HepG2 (cell line): ENCODE data around the gene NOL12. TPM values are rescaled to one million over a fixed set of nuclear protein-coding genes. Genes with fewer than 3 reads are reported as not detected.

Source experiments
- DNMT1 ChIP-seq: sonication (generic); formaldehyde crosslinking; IDR thresholded peaks from 2 replicates; pipeline ENCODE4 v1.5.1; 2020; ENCODE audit warnings: mild to moderate bottlenecking, missing genetic modification reagents
- FOXP1 ChIP-seq, 2 experiments: fragments of 450-650 bp in 1 of 2; IDR thresholded peaks; 2 replicates each; pipeline ENCODE4 v1.6.1; 2017 to 2018; ENCODE audit warnings: antibody characterized with exemption in 1 of 2
- ISX ChIP-seq: sonication (generic); formaldehyde crosslinking; conservative IDR thresholded peaks from 2 replicates; pipeline ENCODE4 v1.5.0; 2020; ENCODE audit warnings: missing genetic modification reagents
- KLF11 ChIP-seq: IDR thresholded peaks from 2 replicates; pipeline ENCODE4 v1.6.1; 2016; ENCODE audit warnings: missing compliant biosample characterization
- KLF12 ChIP-seq: sonication (generic); formaldehyde crosslinking; IDR thresholded peaks from 2 replicates; pipeline ENCODE4 v1.4.0; 2020; ENCODE audit warnings: missing genetic modification reagents, borderline replicate concordance
- MATR3 ChIP-seq: sonication (generic); formaldehyde crosslinking; IDR thresholded peaks from 2 replicates; pipeline ENCODE4 v1.4.0; 2020; ENCODE audit warnings: missing genetic modification reagents
- MEF2D ChIP-seq: sonication (generic); formaldehyde crosslinking; IDR thresholded peaks from 2 replicates; pipeline ENCODE4 v1.5.1; 2020; ENCODE audit warnings: mild to moderate bottlenecking, missing genetic modification reagents
- PATZ1 ChIP-seq: sonication (generic); formaldehyde crosslinking; IDR thresholded peaks from 2 replicates; pipeline ENCODE4 v1.4.0; 2020; ENCODE audit warnings: missing genetic modification reagents
- RAD21 ChIP-seq: fragments of 450-650 bp; formaldehyde crosslinking; IDR thresholded peaks from 2 replicates; pipeline ENCODE4 v1.5.0; 2020; ENCODE audit warnings: mild to moderate bottlenecking
- RXRA ChIP-seq: sonication (generic); formaldehyde crosslinking; IDR thresholded peaks from 2 replicates; pipeline ENCODE4 v1.5.1; 2020; ENCODE audit warnings: missing genetic modification reagents
- SP1 ChIP-seq, 2 experiments: fragments of 450-650 bp in 1 of 2; sonication (generic) in 1 of 2; formaldehyde crosslinking in 1 of 2; IDR thresholded peaks; 2 replicates each; pipeline versions ENCODE4 v1.4.0 to v1.6.1; 2016 to 2020; ENCODE audit warnings: missing genetic modification reagents in 1 of 2
- THRA ChIP-seq: sonication (generic); formaldehyde crosslinking; IDR thresholded peaks from 2 replicates; pipeline ENCODE4 v1.4.0; 2020; ENCODE audit warnings: missing genetic modification reagents, borderline replicate concordance
- YEATS4 ChIP-seq: sonication (generic); formaldehyde crosslinking; IDR thresholded peaks from 2 replicates; pipeline ENCODE4 v1.4.0; 2020; ENCODE audit warnings: missing genetic modification reagents, borderline replicate concordance
- ZGPAT ChIP-seq: IDR thresholded peaks from 2 replicates; pipeline ENCODE4 v1.6.1; 2016; ENCODE audit warnings: mild to moderate bottlenecking
- ZNF263 ChIP-seq: sonication (generic); formaldehyde crosslinking; IDR thresholded peaks from 2 replicates; pipeline ENCODE4 v1.4.0; 2020; ENCODE audit warnings: missing genetic modification reagents
- ZNF296 ChIP-seq: sonication (generic); formaldehyde crosslinking; conservative IDR thresholded peaks from 2 replicates; pipeline ENCODE4 v1.5.0; 2020; ENCODE audit warnings: mild to moderate bottlenecking, missing genetic modification reagents
- ZNF737 ChIP-seq: sonication (generic); formaldehyde crosslinking; IDR thresholded peaks from 2 replicates; pipeline ENCODE4 v1.5.0; 2020; ENCODE audit warnings: missing genetic modification reagents, mild to moderate bottlenecking, borderline replicate concordance
- ZNF772 ChIP-seq: sonication (generic); formaldehyde crosslinking; IDR thresholded peaks from 2 replicates; pipeline ENCODE4 v1.5.0; 2020; ENCODE audit warnings: mild to moderate bottlenecking, missing genetic modification reagents
- ZNF776 ChIP-seq: sonication (generic); formaldehyde crosslinking; IDR thresholded peaks from 2 replicates; pipeline ENCODE4 v1.4.0; 2020; ENCODE audit warnings: mild to moderate bottlenecking, missing genetic modification reagents
- polyA plus RNA-seq, 8 experiments: library from polyadenylated mRNA; depleted of rRNA in 3 of 8; stranded (reverse) in 7 of 8; unstranded in 1 of 8; fragments of >200 nt; fragmentation: Illumina TruSeq in 4 of 8; extraction: Trizol in 4 of 8; gene quantifications; 2 replicates each; pipeline versions ENCODE4 v1.2.1 to v1.2.3, GENCODE V29; 2011 to 2016; ENCODE audit warnings: low read depth in 4 of 8, missing spikeins in 1 of 8, mixed read lengths in 1 of 8; ENCODE audit not compliant: insufficient read depth in 1 of 8
- total RNA-seq, 5 experiments: library from RNA; depleted of rRNA; stranded (reverse); fragments of >200 nt; fragmentation: Illumina TruSeq; extraction: Trizol; gene quantifications; 2 replicates each; pipeline ENCODE4 v1.2.3, GENCODE V29; 2016; ENCODE audit warnings: low read depth in 1 of 5
- TF ChIP-seq, protein P1 (sequence below): sonication (generic); formaldehyde crosslinking; IDR thresholded peaks from 2 replicates; pipeline ENCODE4 v1.5.1; 2020; ENCODE audit warnings: mild to moderate bottlenecking, moderate library complexity, missing genetic modification reagents

The NOL12 gene
- total and polyA plus RNA-seq, 2 of the 13 experiments (the other 11 are each of a cell fraction or from before 2014, with no cell fraction given): 14.3 to 31.4 TPM

- TF ChIP-seq SP1 (IDR thresholded peaks at IDR 0.05): peak; percentile 61; the same call in 1 of the 2 replicates
- TF ChIP-seq SP1 (CRISPR knock-in tag; IDR thresholded peaks at IDR 0.05): peak; percentile 100
- TF ChIP-seq FOXP1 (IDR thresholded peaks at IDR 0.05): no peak
- TF ChIP-seq FOXP1 (CRISPR knock-in tag; IDR thresholded peaks at IDR 0.05): 0 out of 2 replicates have a peak, but pooled peaks have one; percentile 25
- TF ChIP-seq ZNF296: peak; percentile 74; the same call in 1 of the 2 replicates
- peak; percentile 55; the same call in 1 of the 2 replicates for TF ChIP-seq PATZ1
- peak; percentile 92 for TF ChIP-seq YEATS4
- TF ChIP-seq THRA (CRISPR knock-in tag): peak; percentile 66
- TF ChIP-seq, protein P1, sequence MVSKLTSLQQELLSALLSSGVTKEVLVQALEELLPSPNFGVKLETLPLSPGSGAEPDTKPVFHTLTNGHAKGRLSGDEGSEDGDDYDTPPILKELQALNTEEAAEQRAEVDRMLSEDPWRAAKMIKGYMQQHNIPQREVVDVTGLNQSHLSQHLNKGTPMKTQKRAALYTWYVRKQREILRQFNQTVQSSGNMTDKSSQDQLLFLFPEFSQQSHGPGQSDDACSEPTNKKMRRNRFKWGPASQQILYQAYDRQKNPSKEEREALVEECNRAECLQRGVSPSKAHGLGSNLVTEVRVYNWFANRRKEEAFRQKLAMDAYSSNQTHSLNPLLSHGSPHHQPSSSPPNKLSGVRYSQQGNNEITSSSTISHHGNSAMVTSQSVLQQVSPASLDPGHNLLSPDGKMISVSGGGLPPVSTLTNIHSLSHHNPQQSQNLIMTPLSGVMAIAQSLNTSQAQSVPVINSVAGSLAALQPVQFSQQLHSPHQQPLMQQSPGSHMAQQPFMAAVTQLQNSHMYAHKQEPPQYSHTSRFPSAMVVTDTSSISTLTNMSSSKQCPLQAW (CRISPR knock-in tag): no peak
- TF ChIP-seq MATR3 (CRISPR knock-in tag): no peak
- TF ChIP-seq ZNF737 (CRISPR knock-in tag): 0 out of 2 replicates have a peak, but pooled peaks have one; percentile 81
- TF ChIP-seq KLF12 (CRISPR knock-in tag): peak; percentile 20; the same call in 1 of the 2 replicates
- TF ChIP-seq RAD21 (CRISPR knock-in tag): peak; percentile 34
- peak; percentile 92 for TF ChIP-seq ZNF772 (CRISPR knock-in tag)
- peak; percentile 47; the same call in 1 of the 2 replicates for TF ChIP-seq MEF2D (CRISPR knock-in tag)
- 0 out of 2 replicates have a peak, but pooled peaks have one; percentile 48 for TF ChIP-seq ZNF263 (CRISPR knock-in tag)
- TF ChIP-seq ZNF776 (CRISPR knock-in tag): no peak
- peak; percentile 70 for TF ChIP-seq RXRA (CRISPR knock-in tag)
- TF ChIP-seq ZGPAT (CRISPR knock-in tag): peak; percentile 92
- TF ChIP-seq KLF11 (CRISPR knock-in tag): 0 out of 2 replicates have a peak, but pooled peaks have one; percentile 50
- peak; percentile 73; the same call in 1 of the 2 replicates for TF ChIP-seq DNMT1
- 0 out of 2 replicates have a peak, but pooled peaks have one; percentile 32 for TF ChIP-seq ISX (CRISPR knock-in tag)
Measured at GRCh38 chr22:37686002-37686982, at the start of gene NOL12 (continued).
